ENCODE results near the gene TMEM11. TPM values are rescaled to one million over a fixed set of nuclear protein-coding genes. Genes with fewer than 3 reads are reported as not detected.

Gene TMEM11
- total RNA-seq, 1 donor from 2014 or later: 21.6 TPM

DNA sequence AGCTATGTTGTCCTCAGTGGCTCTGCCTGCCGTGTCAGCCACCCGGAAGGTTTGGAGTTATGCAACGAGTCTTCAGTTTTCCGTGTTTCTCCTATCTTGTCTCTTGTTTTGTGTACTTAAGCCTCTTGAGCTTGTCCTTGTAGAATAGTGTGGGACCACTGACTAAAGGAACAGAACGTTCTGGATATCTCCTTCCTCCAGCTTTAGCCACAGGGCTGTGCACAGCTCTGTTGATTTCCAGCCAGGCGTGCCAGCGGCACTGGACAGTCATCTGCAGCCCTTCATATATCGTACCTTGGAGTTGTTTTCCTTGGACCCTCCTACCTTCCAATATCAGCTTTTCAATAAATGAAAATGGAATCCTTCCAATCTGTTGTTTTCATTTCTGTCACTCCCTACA, 39.8 kb downstream of the TMEM11 start:
- Histone ChIP-seq H3K36me3 (ENCODE audit: control insufficient read depth, insufficient read depth, low read length) (no peaks in the 10 kb centered on the region), H3K4me3 (ENCODE audit: low read depth, low read length) (no peak overlapping the region), H3K27me3 (ENCODE audit: control insufficient read depth, insufficient read depth, low read length) (no peaks in the 10 kb centered on the region)
- DNase-seq (ENCODE audit: low read depth): no peak
- TF ChIP-seq, protein P1, sequence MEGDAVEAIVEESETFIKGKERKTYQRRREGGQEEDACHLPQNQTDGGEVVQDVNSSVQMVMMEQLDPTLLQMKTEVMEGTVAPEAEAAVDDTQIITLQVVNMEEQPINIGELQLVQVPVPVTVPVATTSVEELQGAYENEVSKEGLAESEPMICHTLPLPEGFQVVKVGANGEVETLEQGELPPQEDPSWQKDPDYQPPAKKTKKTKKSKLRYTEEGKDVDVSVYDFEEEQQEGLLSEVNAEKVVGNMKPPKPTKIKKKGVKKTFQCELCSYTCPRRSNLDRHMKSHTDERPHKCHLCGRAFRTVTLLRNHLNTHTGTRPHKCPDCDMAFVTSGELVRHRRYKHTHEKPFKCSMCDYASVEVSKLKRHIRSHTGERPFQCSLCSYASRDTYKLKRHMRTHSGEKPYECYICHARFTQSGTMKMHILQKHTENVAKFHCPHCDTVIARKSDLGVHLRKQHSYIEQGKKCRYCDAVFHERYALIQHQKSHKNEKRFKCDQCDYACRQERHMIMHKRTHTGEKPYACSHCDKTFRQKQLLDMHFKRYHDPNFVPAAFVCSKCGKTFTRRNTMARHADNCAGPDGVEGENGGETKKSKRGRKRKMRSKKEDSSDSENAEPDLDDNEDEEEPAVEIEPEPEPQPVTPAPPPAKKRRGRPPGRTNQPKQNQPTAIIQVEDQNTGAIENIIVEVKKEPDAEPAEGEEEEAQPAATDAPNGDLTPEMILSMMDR (IDR thresholded peaks at IDR 0.05; ENCODE audit: insufficient read depth, low read length, poor library complexity, severe bottlenecking): no peak

DNA sequence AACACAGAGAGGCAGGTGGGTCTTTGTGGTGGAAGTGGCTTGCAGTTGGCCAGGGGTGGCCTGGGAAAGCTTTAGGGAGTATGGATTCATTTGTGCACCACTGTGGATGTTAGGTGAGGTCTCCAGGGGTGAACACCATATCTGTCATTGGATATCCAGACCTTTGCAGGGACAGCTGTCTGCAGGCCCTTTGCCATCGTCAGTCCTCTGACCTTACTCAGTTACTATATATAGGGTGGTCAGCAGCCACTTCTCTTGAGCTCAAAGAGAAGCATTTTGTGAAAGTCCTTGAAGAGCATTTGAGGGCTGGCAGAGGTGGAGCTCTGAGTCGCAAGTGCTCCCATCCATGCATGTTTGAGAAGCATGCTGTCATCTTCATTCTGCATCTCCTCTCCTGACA, 40.4 kb downstream of the TMEM11 start:
- no peak for DNase-seq (ENCODE audit: low read depth)
- H3K4me3 ChIP-seq (ENCODE audit: low read depth, low read length): no peak overlapping the region

DNA sequence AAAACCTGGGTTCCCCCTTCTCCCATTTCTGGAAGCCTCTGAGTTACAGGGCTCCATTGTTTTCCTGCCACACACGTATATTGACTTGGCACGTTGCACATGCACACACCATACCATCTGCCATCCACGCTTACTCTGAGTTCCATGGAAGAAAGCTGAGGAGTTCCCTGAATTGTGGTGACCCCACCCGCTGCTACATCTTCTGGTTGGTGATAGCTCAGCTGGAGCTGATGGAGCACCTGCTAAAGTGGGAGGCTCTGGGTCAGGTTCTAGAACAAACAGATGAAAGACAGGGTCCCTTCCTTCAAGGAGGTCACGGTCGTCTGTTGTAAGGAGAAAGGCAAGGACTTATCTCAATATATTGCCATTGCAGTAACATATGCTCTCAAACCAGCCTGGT, 41.1 kb downstream of the TMEM11 start:
- no peak overlapping the region for H3K4me3 ChIP-seq (ENCODE audit: low read depth, low read length)
- no peaks in the 10 kb centered on the region for H3K27me3 ChIP-seq (ENCODE audit: control insufficient read depth, insufficient read depth, low read length)
- TF ChIP-seq, protein P1 (IDR thresholded peaks at IDR 0.05; ENCODE audit: insufficient read depth, low read length, poor library complexity, severe bottlenecking): no peak
- no peaks in the 10 kb centered on the region for H3K36me3 ChIP-seq (ENCODE audit: control insufficient read depth, insufficient read depth, low read length)
- DNase-seq (ENCODE audit: low read depth): no peak

More for the DNA sequence above, 40.4 kb downstream of the TMEM11 start:
- TF ChIP-seq, protein P1 (IDR thresholded peaks at IDR 0.05; ENCODE audit: insufficient read depth, low read length, poor library complexity, severe bottlenecking): no peak
- H3K27me3 ChIP-seq (ENCODE audit: control insufficient read depth, insufficient read depth, low read length): no peaks in the 10 kb centered on the region
- H3K36me3 ChIP-seq (ENCODE audit: control insufficient read depth, insufficient read depth, low read length): no peaks in the 10 kb centered on the region

DNA sequence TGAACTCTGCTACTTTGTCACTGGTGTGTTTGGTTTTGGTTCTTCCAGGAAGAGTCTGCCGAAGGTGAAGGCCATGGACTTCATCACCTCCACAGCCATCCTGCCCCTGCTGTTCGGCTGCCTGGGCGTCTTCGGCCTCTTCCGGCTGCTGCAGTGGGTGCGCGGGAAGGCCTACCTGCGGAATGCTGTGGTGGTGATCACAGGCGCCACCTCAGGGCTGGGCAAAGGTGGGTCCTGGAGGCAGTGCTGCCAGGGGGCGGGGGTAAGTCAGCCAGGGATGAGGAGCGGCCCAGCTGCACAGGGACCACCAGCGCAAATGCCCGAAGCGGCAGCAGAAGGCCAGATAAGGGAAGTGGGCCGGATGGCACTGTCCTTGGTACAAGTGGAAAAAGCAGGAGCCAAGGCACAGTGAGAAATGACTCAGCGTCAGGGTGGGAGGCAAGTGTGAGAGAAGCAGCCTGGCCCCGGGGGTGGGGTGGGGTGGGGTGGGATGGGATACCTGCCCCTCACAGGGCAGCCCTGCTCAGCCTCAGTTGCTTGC, 41.9 kb downstream of the TMEM11 start:
- Histone ChIP-seq H3K36me3 (ENCODE audit: control insufficient read depth, insufficient read depth, low read length) (no peaks in the 10 kb centered on the region), H3K4me3 (ENCODE audit: low read depth, low read length) (no peak overlapping the region), H3K27me3 (ENCODE audit: control insufficient read depth, insufficient read depth, low read length) (no peaks in the 10 kb centered on the region)
- TF ChIP-seq, protein P1 (IDR thresholded peaks at IDR 0.05; ENCODE audit: insufficient read depth, low read length, poor library complexity, severe bottlenecking): no peak
- no peak for DNase-seq (ENCODE audit: low read depth)

DNA sequence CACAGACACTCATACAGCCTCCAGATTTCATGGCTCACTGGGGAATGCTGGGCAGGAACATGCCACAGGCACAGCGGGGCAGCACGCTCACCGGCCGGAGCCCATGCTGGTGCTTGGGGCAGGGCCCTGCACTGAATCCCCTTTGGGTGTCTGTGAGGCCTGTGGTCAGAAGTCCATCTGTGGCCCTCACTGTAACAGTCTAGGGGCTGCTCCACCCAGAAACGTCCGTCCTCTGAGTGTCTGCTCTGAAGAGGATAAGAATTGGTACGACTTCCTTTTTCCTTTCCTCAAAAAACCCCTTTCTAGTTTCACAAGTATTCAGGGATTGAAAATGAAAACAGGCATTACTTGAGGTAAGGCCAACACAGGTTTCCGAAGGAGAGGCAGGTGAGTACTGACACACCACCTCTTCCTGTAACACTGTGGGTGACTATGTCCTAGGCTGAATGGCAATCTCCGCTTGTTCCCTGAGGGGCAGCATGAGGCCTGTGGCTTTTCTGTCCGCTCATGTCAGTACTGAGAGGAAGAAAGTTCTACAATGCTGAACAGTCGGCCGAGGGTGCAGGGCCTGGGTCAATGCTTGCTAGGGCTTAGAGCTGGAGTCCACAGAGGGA, 42.5 kb downstream of the TMEM11 start:
- no peaks in the 10 kb centered on the region for H3K36me3 ChIP-seq (ENCODE audit: control insufficient read depth, insufficient read depth, low read length)
- TF ChIP-seq, protein P1 (IDR thresholded peaks at IDR 0.05; ENCODE audit: insufficient read depth, low read length, poor library complexity, severe bottlenecking): no peak
- DNase-seq (ENCODE audit: low read depth): no peak
- no peaks in the 10 kb centered on the region for H3K27me3 ChIP-seq (ENCODE audit: control insufficient read depth, insufficient read depth, low read length)
- H3K4me3 ChIP-seq (ENCODE audit: low read depth, low read length): no peak overlapping the region

DNA sequence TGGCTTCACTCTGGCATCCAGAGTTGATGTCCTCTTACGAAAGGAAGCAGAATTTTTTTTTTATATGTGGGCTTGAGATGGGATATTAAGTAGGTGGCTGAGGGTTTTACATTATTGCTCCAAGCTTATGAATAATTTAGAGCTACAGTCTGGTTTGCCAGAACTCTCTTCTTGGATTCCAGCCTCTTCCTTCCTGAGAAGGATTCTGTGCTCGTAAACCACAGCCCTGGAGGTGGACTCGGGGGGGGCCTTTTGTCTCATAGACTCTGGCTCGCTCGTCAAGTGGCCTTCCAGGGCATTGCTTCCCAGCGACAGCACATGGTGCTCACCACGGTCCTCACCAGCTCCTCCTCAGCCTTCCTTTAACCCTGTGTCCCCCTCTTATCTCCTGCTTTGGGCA, 43.2 kb downstream of the TMEM11 start:
- Histone ChIP-seq H3K4me3 (ENCODE audit: low read depth, low read length) (no peak overlapping the region), H3K27me3 (ENCODE audit: control insufficient read depth, insufficient read depth, low read length) (no peaks in the 10 kb centered on the region), H3K36me3 (ENCODE audit: control insufficient read depth, insufficient read depth, low read length) (no peaks in the 10 kb centered on the region)
- DNase-seq (ENCODE audit: low read depth): no peak
- TF ChIP-seq, protein P1 (IDR thresholded peaks at IDR 0.05; ENCODE audit: insufficient read depth, low read length, poor library complexity, severe bottlenecking): no peak

All from kidney epithelial cell (primary cell).